GM23248 (cell line): Measurements from ENCODE around the gene SOX6. TPM values are rescaled to one million over a fixed set of nuclear protein-coding genes. Genes with fewer than 3 reads are reported as not detected.

Experiments used
- DNase-seq: peaks from one replicate; pipeline ENCODE4 v3.0.0-alpha.2; 2015
- H2AFZ ChIP-seq: fragments of 200-600 bp; sonication (generic); 2 replicates; pipeline ENCODE4 v1.6.1; 2016; ENCODE audit warnings: antibody characterized with exemption
- H3F3A ChIP-seq: fragments of 200-600 bp; sonication (generic); 2 replicates; pipeline ENCODE4 v1.6.1; 2016; ENCODE audit warnings: mild to moderate bottlenecking, antibody characterized with exemption, mixed run types; ENCODE audit not compliant: insufficient read depth
- H3K27ac ChIP-seq: fragments of 200-600 bp; sonication (generic); 2 replicates; pipeline ENCODE4 v1.5.1; 2016; ENCODE audit warnings: mild to moderate bottlenecking
- H3K27me3 ChIP-seq: fragments of 200-600 bp; sonication (generic); replicated peaks from 2 replicates; pipeline ENCODE4 v1.6.1; 2016; ENCODE audit warnings: mild to moderate bottlenecking; ENCODE audit not compliant: insufficient read depth
- H3K36me3 ChIP-seq: fragments of 200-600 bp; sonication (generic); 2 replicates; pipeline ENCODE4 v1.6.1; 2016; ENCODE audit warnings: low read depth, mild to moderate bottlenecking
- H3K4me1 ChIP-seq: fragments of 200-600 bp; sonication (generic); 2 replicates; pipeline ENCODE4 v1.6.1; 2016; ENCODE audit warnings: mild to moderate bottlenecking; ENCODE audit not compliant: insufficient read depth
- H3K4me2 ChIP-seq: fragments of 200-600 bp; sonication (generic); one replicate; pipeline ENCODE4 v1.6.1; 2016; ENCODE audit warnings: mild to moderate bottlenecking; ENCODE audit not compliant: unreplicated experiment
- H3K4me3 ChIP-seq: fragments of 200-600 bp; sonication (generic); 2 replicates; pipeline ENCODE4 v1.5.1; 2016; ENCODE audit warnings: mild to moderate bottlenecking
- H3K79me2 ChIP-seq: fragments of 200-600 bp; sonication (generic); 2 replicates; pipeline ENCODE4 v1.6.1; 2016; ENCODE audit warnings: mild to moderate bottlenecking; ENCODE audit not compliant: insufficient read depth
- H3K9ac ChIP-seq: fragments of 200-600 bp; sonication (generic); 2 replicates; pipeline ENCODE4 v1.6.1; 2016; ENCODE audit warnings: mild to moderate bottlenecking
- H3K9me2 ChIP-seq: fragments of 200-600 bp; sonication (generic); 2 replicates; pipeline ENCODE4 v1.6.1; 2016; ENCODE audit warnings: mixed run types, mild to moderate bottlenecking, moderate library complexity; ENCODE audit not compliant: insufficient read depth
- H3K9me3 ChIP-seq: fragments of 200-600 bp; sonication (generic); one replicate; pipeline ENCODE4 v1.6.1; 2017; ENCODE audit warnings: low read depth
- H4K20me1 ChIP-seq: fragments of 200-600 bp; sonication (generic); 2 replicates; pipeline ENCODE4 v1.6.0; 2016; ENCODE audit not compliant: insufficient read depth
- EZH2 ChIP-seq: fragments of 200-600 bp; sonication (generic); IDR thresholded peaks from 2 replicates; pipeline ENCODE4 v1.6.1; 2018; ENCODE audit warnings: antibody characterized with exemption, mild to moderate bottlenecking; ENCODE audit not compliant: insufficient read depth, poor library complexity, severe bottlenecking
- EZH2phosphoT487 ChIP-seq: fragments of 200-600 bp; sonication (generic); IDR thresholded peaks from 2 replicates; pipeline ENCODE4 v1.6.1; 2018; ENCODE audit warnings: antibody characterized with exemption, moderate library complexity, mild to moderate bottlenecking, low read depth; ENCODE audit not compliant: insufficient read depth
- WGBS, 2 experiments: methylation state at CpG; one replicate each; pipeline ENCODE4 v1.1.6; 2015 to 2017; ENCODE audit warnings: low lambda C conversion rate in 2 of 2, low coverage in 1 of 2; ENCODE audit errors: missing lambda C conversion rate in 2 of 2; 5-methylcytosine and 5-hydroxymethylcytosine counted together
- in situ Hi-C: fragments of 300-500 bp; cut with MboI; formaldehyde crosslinking; loops from 2 replicates; pipeline ENCODE4 v1.15.0; 2020
- polyA plus RNA-seq: library from polyadenylated mRNA; unstranded; fragments of >200 nt; fragmentation: Nextera tagmentation; extraction: Ambion mirVana; gene quantifications from 2 replicates; pipeline ENCODE4 v1.2.1, GENCODE V29; 2016
- total RNA-seq: library from RNA; depleted of rRNA; stranded (reverse); fragments of >200 nt; shearing (Covaris generic); gene quantifications from 2 replicates; pipeline ENCODE4 v1.2.3, GENCODE V29; 2014

Gene SOX6
- total and polyA plus RNA-seq, 2 experiments from 2014 or later: under 0.01 to 0.49 TPM

GRCh38 chr11:16223558-16223957, 132.8 kb downstream of the SOX6 start:
- no peaks in the 10 kb centered on the region for H3K79me2 ChIP-seq
- no peaks in the 10 kb centered on the region for H3K9me3 ChIP-seq
- no peak overlapping the region for H3K4me2 ChIP-seq
- H3K4me3 ChIP-seq: no peak overlapping the region
- no peak for TF ChIP-seq EZH2
- no peak for TF ChIP-seq EZH2phosphoT487
- no peak overlapping the region for H3K9ac ChIP-seq
- no peak overlapping the region for H2AFZ ChIP-seq
- no peaks in the 10 kb centered on the region for H3K36me3 ChIP-seq
- no peaks in the 10 kb centered on the region for H3K9me2 ChIP-seq
- no peaks in the 10 kb centered on the region for H3K27me3 ChIP-seq
- in situ Hi-C loops: no loop called here
- no peaks in the 10 kb centered on the region for H3K4me1 ChIP-seq
- no peak for DNase-seq
- 14 to 33% methylated on average over 1 of the region's 1 CpG for WGBS, 2 experiments
- H3F3A ChIP-seq: no peaks in the 10 kb centered on the region
- no peaks in the 10 kb centered on the region for H4K20me1 ChIP-seq
- H3K27ac ChIP-seq: no peak overlapping the region

GRCh38 chr11:16217631-16218030, 138.7 kb downstream of the SOX6 start:
- Histone ChIP-seq H3K27me3 (no peaks in the 10 kb centered on the region), H3K79me2 (no peaks in the 10 kb centered on the region), H4K20me1 (no peaks in the 10 kb centered on the region), H2AFZ (no peak overlapping the region), H3K4me1 (no peaks in the 10 kb centered on the region), H3K9me2 (no peaks in the 10 kb centered on the region), H3K9ac (no peak overlapping the region), H3K36me3 (no peaks in the 10 kb centered on the region), H3K4me3 (no peak overlapping the region), H3K9me3 (no peaks in the 10 kb centered on the region), H3K4me2 (no peak overlapping the region), H3K27ac (no peak overlapping the region), H3F3A (no peaks in the 10 kb centered on the region)
- no peak for DNase-seq
- TF ChIP-seq EZH2 (no peak), EZH2phosphoT487 (no peak)
- 36 to 38% methylated on average over 3 of the region's 3 CpGs for WGBS, 2 experiments
- in situ Hi-C loops: no loop called here

- Histone ChIP-seq H3K9me2 (no peaks in the 10 kb centered on the region), H3K79me2 (no peaks in the 10 kb centered on the region), H3K4me2 (no peak overlapping the region)
Measured at GRCh38 chr11:16216831-16217230, 139.5 kb downstream of the SOX6 start.

GRCh38 chr11:16215352-16215751, 141.0 kb downstream of the SOX6 start:
- no peaks in the 10 kb centered on the region for H3K9me3 ChIP-seq
- no peaks in the 10 kb centered on the region for H4K20me1 ChIP-seq
- no peaks in the 10 kb centered on the region for H3K4me1 ChIP-seq
- H3K4me3 ChIP-seq: no peak overlapping the region
- no peak overlapping the region for H3K9ac ChIP-seq
- no peaks in the 10 kb centered on the region for H3K27me3 ChIP-seq
- TF ChIP-seq EZH2phosphoT487 (no peak), EZH2 (no peak)
- H3K4me2 ChIP-seq: no peak overlapping the region
- no peak overlapping the region for H3K27ac ChIP-seq
- H3F3A ChIP-seq: no peaks in the 10 kb centered on the region
- DNase-seq: peak; percentile 16
- 0% methylated on average over 1 of the region's 1 CpG for WGBS, 2 experiments
- in situ Hi-C loops: no loop called here
- H2AFZ ChIP-seq: no peak overlapping the region
- H3K9me2 ChIP-seq: no peaks in the 10 kb centered on the region
- H3K36me3 ChIP-seq: no peaks in the 10 kb centered on the region
- H3K79me2 ChIP-seq: no peaks in the 10 kb centered on the region

More at GRCh38 chr11:16216831-16217230, 139.5 kb downstream of the SOX6 start:
- DNase-seq: no peak
- no peak overlapping the region for H3K4me3 ChIP-seq
- H3K27me3 ChIP-seq: no peaks in the 10 kb centered on the region
- no peak overlapping the region for H2AFZ ChIP-seq
- no peak overlapping the region for H3K9ac ChIP-seq
- H3K4me1 ChIP-seq: no peaks in the 10 kb centered on the region
- TF ChIP-seq EZH2phosphoT487 (no peak), EZH2 (no peak)
- no peak overlapping the region for H3K27ac ChIP-seq
- no peaks in the 10 kb centered on the region for H4K20me1 ChIP-seq
- no peaks in the 10 kb centered on the region for H3K36me3 ChIP-seq
- WGBS, 2 experiments: 7 to 15% methylated on average over 3 of the region's 3 CpGs
- in situ Hi-C loops: no loop called here
- H3K9me3 ChIP-seq: no peaks in the 10 kb centered on the region
- no peaks in the 10 kb centered on the region for H3F3A ChIP-seq

- in situ Hi-C loops: no loop called here
- no peak overlapping the region for H3K9ac ChIP-seq
- H3K79me2 ChIP-seq: no peaks in the 10 kb centered on the region
- H3K9me3 ChIP-seq: no peaks in the 10 kb centered on the region
- H3K4me1 ChIP-seq: no peaks in the 10 kb centered on the region
- no peak for DNase-seq
- H2AFZ ChIP-seq: no peak overlapping the region
- H3K4me2 ChIP-seq: no peak overlapping the region
- H3K9me2 ChIP-seq: no peaks in the 10 kb centered on the region
- H3K36me3 ChIP-seq: no peaks in the 10 kb centered on the region
- no peak overlapping the region for H3K27ac ChIP-seq
- H3K27me3 ChIP-seq: no peaks in the 10 kb centered on the region
- TF ChIP-seq EZH2phosphoT487: no peak
- no peak for TF ChIP-seq EZH2
- no peaks in the 10 kb centered on the region for H4K20me1 ChIP-seq
- H3K4me3 ChIP-seq: no peak overlapping the region
- H3F3A ChIP-seq: no peaks in the 10 kb centered on the region
Measured at GRCh38 chr11:16211407-16211806, 144.9 kb downstream of the SOX6 start.
